Heart right ventricle (tissue), 16 donors: Measurements from ENCODE around the gene DIPK1A. TPM values are rescaled to one million over a fixed set of nuclear protein-coding genes. Genes with fewer than 3 reads are reported as not detected.

Experiments used
- ATAC-seq, 8 donors: fragments of 200-7000 bp; cut with Tn5 transposase; one replicate each; pipeline ENCODE4 v1.9.1; 2020; ENCODE audit warnings: mild to moderate bottlenecking in 8 of 8, moderate library complexity in 8 of 8, moderate number of reproducible peaks in 1 of 8
- DNase-seq, 2 donors: peaks; one replicate each; pipeline ENCODE4 v3.0.0-alpha.2; 2020
- H3K27ac ChIP-seq, 10 donors: fragments of 200-600 bp; sonication (generic) in 2 of 10; one replicate each; pipeline versions ENCODE4 v1.5.0 to v1.8.0; 2020 to 2022; ENCODE audit warnings: mild to moderate bottlenecking in 3 of 10
- H3K27me3 ChIP-seq, 7 donors: fragments of 200-600 bp; one replicate each; pipeline ENCODE4 v1.8.0; 2021 to 2022; ENCODE audit warnings: mild to moderate bottlenecking in 2 of 7
- H3K36me3 ChIP-seq, 9 donors: fragments of 200-600 bp; sonication (generic) in 1 of 9; one replicate each; pipeline versions ENCODE4 v1.5.0 to v1.8.0; 2020 to 2022; ENCODE audit warnings: mild to moderate bottlenecking in 2 of 9
- H3K4me1 ChIP-seq, 9 donors: fragments of 200-600 bp; sonication (generic) in 1 of 9; one replicate each; pipeline versions ENCODE4 v1.5.0 to v1.8.0; 2020 to 2022; ENCODE audit warnings: mild to moderate bottlenecking in 4 of 9
- H3K4me3 ChIP-seq, 10 donors: fragments of 200-600 bp; sonication (generic) in 2 of 10; one replicate each; pipeline versions ENCODE4 v1.5.0 to v1.8.0; 2020 to 2022; ENCODE audit warnings: mild to moderate bottlenecking in 7 of 10, moderate library complexity in 2 of 10
- H3K9me3 ChIP-seq, 11 donors: fragments of 200-600 bp in 10 of 11; sonication (generic) in 2 of 11; one replicate each; pipeline versions ENCODE4 v1.5.0 to v1.8.0; 2013 to 2022; ENCODE audit warnings: mild to moderate bottlenecking in 2 of 11, control low read depth in 1 of 11, moderate library complexity in 1 of 11
- WGBS, 2 donors: extraction: QIAGEN DNeasy Blood & Tissue Kit; methylation state at CpG; one replicate each; pipeline ENCODE4 v1.1.7; 2013; ENCODE audit warnings: inconsistent platforms in 1 of 2; 5-methylcytosine and 5-hydroxymethylcytosine counted together
- intact Hi-C, 10 donors: fragments of 100-400 bp; cut with DNase I; formaldehyde crosslinking; loops; one replicate each; pipeline versions ENCODE4 v1.11.1 to v1.14.2; 2022
- long read RNA-seq, 3 donors: library from polyadenylated mRNA; unstranded; transcript quantifications; one replicate each; pipeline ENCODE4 v2.0.0, GENCODE V29; 2020 to 2021
- polyA plus RNA-seq, 2 donors: library from polyadenylated mRNA; stranded (reverse); fragments of 200-250 nt; gene quantifications; one replicate each; pipeline ENCODE4 v1.2.3, GENCODE V29; 2013
- total RNA-seq, 10 donors: library from RNA; stranded (reverse); fragmentation: NEBNext Ultra II Directional in 3 of 10; extraction: Animal tissue kit (Norgen Biotek cat#: 25700) in 3 of 10; gene quantifications; one replicate each; pipeline versions ENCODE4 v1.2.1 to v1.2.4, GENCODE V29; 2021 to 2023
- TF ChIP-seq, protein P1 (sequence below), 9 donors: fragments of 200-600 bp; sonication (generic) in 2 of 9; IDR thresholded peaks; one replicate each; pipeline versions ENCODE4 v1.5.0 to v1.8.0; 2021 to 2022; ENCODE audit warnings: antibody characterized with exemption in 9 of 9, mild to moderate bottlenecking in 5 of 9, moderate library complexity in 1 of 9
- donor health status: Arrhythmogenic right ventricular cardiomyopathy.
- donor health status: ischemic (EF 13 %, LVEDD 7.1; RV severe dilation, severe dysfunction).
- donor health status: healthy with polysubstance abuse.
- donor health status: DM: no; HTN: yes; CAD: no.
- donor health status: DM: no; HTN: no; CAD: no.
- donor health status: ischemic (EF 25% LVEDD 6.9; RV normal size, moderate dysfunction).
- donor health status: ischemic (EF 25% LVEDD 5.7; RV mildly dilated, moderate dysfunction).
- donor health status: healthy.
- donor health status: DM: yes; HTN: yes; CAD: no.
- donor health status: Ischemic cardiomyopathy.
- donor health status: ischemic (EF 35%, LVEDD 5.7; RV mildly dilated, moderate dysfunction).
- donor health status: nonischemic (EF 11% LVEDD 7.7; RV severe dilation, severe dysfunction).
- donor health status: DM: yes; HTN: yes; CAD: no.
- donor health status: PGD.
- donor health status: ischemic (EF 29% LVEDD 5.4; RV normal size, mild dysfunction).
- donor health status: nonischemic (EF 23%, LVEDD 6.1; RV moderate dilation, normal function).

The DIPK1A gene
- total RNA-seq, result 1 to 10 TPM; 4.5 to 8.5 (median 6.4) TPM
- 1 to 10 TPM; 3.4 to 4.5 TPM for polyA plus RNA-seq
- long read RNA-seq, donor 1, transcript FAM69A-201 (5 exons, 2,574 nt), result major isoform, 11 of 13 reads
- long read RNA-seq, donor 1, partial matches to known transcripts, result 0 of 13 reads
- long read RNA-seq, donor 1, other reads (novel, unspliced or antisense), result 2 of 13 reads
- long read RNA-seq, donor 2, transcript FAM69A-201 (5 exons, 2,574 nt), result major isoform, 21 of 23 reads
- long read RNA-seq, donor 2, partial matches to known transcripts, result 0 of 23 reads
- long read RNA-seq, donor 2, other reads (novel, unspliced or antisense), result 1 of 23 reads
- long read RNA-seq, donor 3, transcript FAM69A-201 (5 exons, 2,574 nt), result major isoform, 19 of 25 reads
- long read RNA-seq, donor 3, partial matches to known transcripts, result 1 of 25 reads
- long read RNA-seq, donor 3, other reads (novel, unspliced or antisense), result 5 of 25 reads

DNA sequence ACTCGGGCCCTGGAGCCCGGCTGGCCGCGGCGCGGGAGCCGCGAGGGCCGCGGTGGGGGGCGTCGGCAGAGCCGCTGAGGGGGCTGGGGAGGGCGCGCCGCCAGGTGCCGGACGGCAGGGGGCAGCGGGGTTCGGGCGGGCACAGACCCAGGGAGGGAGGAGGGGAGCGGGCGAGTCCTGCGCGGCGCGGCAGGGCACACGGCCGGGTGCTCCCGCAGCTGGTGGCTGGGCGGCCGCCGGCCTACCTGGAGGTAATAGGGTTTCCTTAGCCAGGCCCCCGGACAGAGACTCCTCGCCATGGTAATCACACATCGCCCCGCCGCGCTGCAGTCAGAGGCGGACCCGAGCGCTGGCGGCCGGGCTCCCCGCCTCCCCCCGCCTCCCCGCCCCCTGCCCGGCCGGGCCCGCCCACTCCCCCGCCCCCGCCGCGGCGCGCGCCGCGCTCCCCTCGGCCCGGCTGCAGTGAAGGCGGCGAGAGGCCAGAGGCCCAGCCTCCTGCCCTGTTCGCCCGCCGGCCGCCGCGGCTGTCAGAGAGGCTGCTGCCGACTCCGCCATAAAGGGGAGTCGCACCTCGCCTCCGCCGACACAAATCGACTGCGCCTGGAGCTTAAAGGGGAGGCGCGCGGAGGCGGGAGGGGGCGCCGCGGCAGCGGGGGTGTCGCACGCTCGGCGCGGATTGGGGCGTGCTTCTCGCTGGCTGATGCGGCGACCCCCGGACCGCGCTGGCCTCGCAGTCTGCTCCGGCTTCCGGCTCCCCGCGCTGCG is at the start of gene DIPK1A:
TSS of gene DIPK1A (minus strand) at position 332 of the 765 bp plus-strand sequence. CDS start at position 299, 33 bp downstream.
- peak; percentile 72 to 81 for DNase-seq
- peak; percentile 73 to 91 (median 86) for ATAC-seq
- H3K4me3 ChIP-seq, result peak within 1 kb of the TSS; percentile 52 to 99 (median 88)
- peaks cover 0 to 39% (median 20%) of the 10 kb centered on the region in 9 donors for H3K4me1 ChIP-seq
- peaks cover 0 to 4% (median 0%) of the 10 kb centered on the region in 7 donors for H3K27me3 ChIP-seq
- 0 to 1% methylated on average over 65 to 102 of the region's 103 CpGs for WGBS, 2 donors
- no peaks in the 10 kb centered on the region for H3K36me3 ChIP-seq
- TF ChIP-seq, protein P1, sequence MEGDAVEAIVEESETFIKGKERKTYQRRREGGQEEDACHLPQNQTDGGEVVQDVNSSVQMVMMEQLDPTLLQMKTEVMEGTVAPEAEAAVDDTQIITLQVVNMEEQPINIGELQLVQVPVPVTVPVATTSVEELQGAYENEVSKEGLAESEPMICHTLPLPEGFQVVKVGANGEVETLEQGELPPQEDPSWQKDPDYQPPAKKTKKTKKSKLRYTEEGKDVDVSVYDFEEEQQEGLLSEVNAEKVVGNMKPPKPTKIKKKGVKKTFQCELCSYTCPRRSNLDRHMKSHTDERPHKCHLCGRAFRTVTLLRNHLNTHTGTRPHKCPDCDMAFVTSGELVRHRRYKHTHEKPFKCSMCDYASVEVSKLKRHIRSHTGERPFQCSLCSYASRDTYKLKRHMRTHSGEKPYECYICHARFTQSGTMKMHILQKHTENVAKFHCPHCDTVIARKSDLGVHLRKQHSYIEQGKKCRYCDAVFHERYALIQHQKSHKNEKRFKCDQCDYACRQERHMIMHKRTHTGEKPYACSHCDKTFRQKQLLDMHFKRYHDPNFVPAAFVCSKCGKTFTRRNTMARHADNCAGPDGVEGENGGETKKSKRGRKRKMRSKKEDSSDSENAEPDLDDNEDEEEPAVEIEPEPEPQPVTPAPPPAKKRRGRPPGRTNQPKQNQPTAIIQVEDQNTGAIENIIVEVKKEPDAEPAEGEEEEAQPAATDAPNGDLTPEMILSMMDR (IDR thresholded peaks at IDR 0.05), result peak in 5 of 9 donors; percentile 16 to 44 (median 21)
- intact Hi-C loops, result loop anchor here in 8 of 10 donors (1.0 to 10.0 kb wide), 7 partner anchors 31 to 107 kb away; no protein-coding TSS in a partner anchor
- peak within 1 kb of the TSS; percentile 63 to 98 (median 97) for H3K27ac ChIP-seq
- H3K9me3 ChIP-seq, result no peaks in the 10 kb centered on the region

DNA sequence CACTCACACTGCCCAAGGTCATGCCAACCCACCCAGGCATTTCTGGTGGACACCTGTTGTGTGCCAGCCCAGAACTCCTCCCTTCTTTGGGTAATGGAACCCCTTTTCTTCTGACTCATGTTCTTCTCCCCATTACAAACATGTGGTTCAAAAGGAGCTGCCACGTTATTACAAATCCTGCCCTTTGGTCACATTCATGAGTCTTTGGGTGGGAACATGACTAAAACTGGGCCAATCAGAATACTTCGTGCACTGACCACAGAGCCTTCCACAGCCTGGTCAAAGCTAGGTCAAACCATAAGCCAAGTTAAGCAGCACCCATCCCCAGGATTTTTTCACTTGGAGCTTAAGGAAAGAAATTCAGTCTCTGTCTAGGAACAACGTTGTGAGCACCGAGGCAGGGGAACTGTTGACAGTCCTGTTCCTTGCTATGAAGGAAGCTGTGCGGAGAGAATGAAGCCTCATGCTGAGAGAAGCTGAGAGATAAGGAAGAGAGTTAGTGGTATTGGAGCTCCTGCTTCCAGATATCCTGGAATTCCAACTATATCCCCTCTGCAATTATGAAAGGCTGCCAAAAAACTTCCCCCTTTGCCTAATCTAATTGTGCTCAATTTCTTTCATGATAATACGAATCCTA is 46.8 kb upstream of the DIPK1A start:
- H3K9me3 ChIP-seq, result no peaks in the 10 kb centered on the region
- WGBS, 2 donors, result 42 to 56% methylated on average over 6 of the region's 6 CpGs
- no peak overlapping the region for H3K4me3 ChIP-seq
- ATAC-seq, result no peak
- no peaks in the 10 kb centered on the region for H3K36me3 ChIP-seq
- peaks cover 0 to 13% (median 5%) of the 10 kb centered on the region in 7 donors for H3K27me3 ChIP-seq
- H3K4me1 ChIP-seq, result peaks cover 0 to under 1% (median 0%) of the 10 kb centered on the region in 9 donors
- intact Hi-C loops, result no loop called here
- TF ChIP-seq, protein P1 (IDR thresholded peaks at IDR 0.05), result no peak
- H3K27ac ChIP-seq, result no peak overlapping the region
- DNase-seq, result no peak

DNA sequence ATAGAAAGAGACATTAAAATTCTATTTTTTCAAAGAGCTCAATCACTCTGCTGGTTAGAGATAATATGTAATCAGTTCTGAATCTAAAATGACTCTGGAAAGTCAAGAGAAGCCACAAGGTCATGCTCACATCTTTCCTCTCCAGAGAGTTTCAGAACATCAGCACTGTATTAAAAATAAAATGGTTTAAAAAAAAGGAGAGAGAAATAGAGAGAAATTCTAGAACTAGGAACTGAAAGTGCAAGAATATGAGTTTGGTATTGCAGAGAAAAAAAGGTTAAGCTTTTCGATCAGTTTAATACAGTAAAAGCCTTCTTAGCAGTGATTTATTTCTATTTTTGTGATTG is 44.0 kb upstream of the DIPK1A start:
- intact Hi-C loops, result no loop called here
- WGBS, 2 donors, result 87 to 93% methylated on average over 1 of the region's 1 CpG
- ATAC-seq (no peak), DNase-seq (no peak)
- TF ChIP-seq, protein P1 (IDR thresholded peaks at IDR 0.05), result no peak
- Histone ChIP-seq H3K9me3 (no peaks in the 10 kb centered on the region), H3K4me3 (no peak overlapping the region), H3K4me1 (peaks cover 0 to 10% (median 5%) of the 10 kb centered on the region in 9 donors), H3K36me3 (no peaks in the 10 kb centered on the region), H3K27me3 (peaks cover 0 to 13% (median 5%) of the 10 kb centered on the region in 7 donors), H3K27ac (no peak overlapping the region)
